ENCODE measurements around the gene SEMA4D.

GRCh38 chr9:89528131-89528530 lies 30.2 kb upstream of the SEMA4D start:
- TF ChIP-seq CTCF (IDR thresholded peaks at IDR 0.05) = no peak
- no peak for TF ChIP-seq POLR2A (IDR thresholded peaks at IDR 0.05)

Data from uterus (tissue), 2 donors.